Stimulated activated CD8-positive, alpha-beta memory T cell treated with anti-CD3 and anti-CD28 coated beads, Interleukin-4, amount 100 ng/mL, for 48 hours (primary cell): Measurements from ENCODE around the gene GANAB.
"Not testable (repeated sequence)": the region's sequence is repeated elsewhere in the genome, so short reads cannot be mapped to it uniquely, and the experiment has no call there.

Experiments used
- DNase-seq: peaks from one replicate; pipeline ENCODE4 v3.0.0-alpha.2; 2020

GANAB gene

DNA sequence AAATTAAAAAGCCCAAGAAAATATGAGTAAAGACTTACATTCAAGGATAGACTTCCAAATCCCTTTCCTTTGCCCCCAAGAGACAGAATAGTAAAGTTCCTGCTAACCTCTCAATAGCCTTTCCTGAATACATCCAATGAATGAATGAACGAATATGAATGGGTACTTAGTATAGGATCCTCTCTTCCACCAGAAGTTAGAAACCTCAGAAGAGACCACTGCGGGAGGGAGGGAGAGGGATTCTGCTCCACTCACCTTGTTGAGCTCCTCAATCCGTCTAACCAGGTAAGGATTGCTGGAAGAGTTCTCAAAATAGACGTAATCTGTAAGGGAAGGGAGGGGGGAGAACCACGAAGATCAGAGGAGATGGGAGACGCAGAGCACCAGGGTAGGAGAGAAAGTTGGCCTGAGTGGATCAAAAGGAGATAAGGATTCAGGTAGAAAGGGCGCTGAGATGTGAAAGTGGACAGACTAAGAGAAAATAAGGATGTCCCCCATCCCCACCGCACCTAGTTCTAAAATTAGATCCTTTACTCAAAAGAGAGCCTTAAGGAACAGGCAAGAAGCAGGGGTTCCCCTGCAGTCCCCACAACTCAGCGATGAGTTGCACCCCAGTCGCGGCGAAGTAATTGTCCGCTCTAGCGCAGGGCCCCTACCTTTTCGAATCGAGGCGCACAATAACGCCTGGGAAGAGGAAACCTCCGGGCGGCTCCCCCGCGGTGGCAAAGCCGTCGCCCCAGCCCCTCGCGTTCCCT lies 45.9 kb downstream of the GANAB start:
- DNase-seq, result peak; percentile 52

DNA sequence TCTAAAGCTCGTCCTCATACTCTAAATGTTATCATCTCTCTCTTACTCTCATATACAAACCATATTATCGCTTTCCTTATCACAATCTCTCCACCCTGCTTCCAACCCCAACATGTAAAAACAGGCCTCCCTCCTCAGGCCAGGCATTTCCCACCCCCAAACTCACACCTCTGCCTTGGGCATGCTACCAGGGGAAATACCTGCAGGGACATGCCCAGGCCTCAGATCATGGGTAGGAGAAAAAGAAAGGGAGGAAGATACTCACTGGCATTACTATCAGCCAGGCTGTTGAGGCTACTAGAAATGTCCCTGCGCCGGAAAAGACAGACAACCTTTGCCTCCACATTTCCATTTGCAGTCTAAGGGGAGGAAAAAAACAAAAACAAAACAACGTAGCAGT lies 46.5 kb downstream of the GANAB start:
- no peak for DNase-seq

DNA sequence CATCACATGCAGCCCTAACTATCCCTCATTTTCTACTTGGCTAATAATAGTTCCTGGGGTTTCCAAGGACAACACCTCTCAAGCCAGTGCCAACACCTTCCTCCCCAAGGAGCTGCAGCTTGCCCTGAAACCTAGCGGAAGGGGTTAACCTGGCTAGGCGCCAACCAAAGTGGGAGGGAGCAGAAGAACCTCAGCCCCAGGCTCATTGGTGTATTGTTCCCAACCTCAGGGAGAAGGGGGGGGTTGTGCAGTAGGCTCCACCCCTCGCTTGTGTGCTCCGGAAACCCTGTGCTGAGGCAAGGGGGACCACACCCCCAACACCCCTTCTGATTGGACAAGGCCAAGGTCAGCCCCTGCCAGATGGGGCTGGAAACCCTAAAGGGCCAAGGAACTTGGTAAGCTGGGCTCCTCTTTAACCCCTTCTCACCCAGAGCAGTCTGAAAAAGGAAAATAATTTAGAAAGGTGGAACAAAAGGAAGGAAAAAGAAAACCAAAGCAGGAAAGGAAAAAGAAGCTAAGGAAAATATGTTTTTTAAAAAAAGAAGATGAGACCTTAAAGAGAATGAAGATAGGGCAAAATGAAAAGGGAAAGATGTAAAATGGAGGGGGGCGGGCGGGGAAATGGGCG lies 47.2 kb downstream of the GANAB start:
- peak; percentile 96 for DNase-seq

DNA sequence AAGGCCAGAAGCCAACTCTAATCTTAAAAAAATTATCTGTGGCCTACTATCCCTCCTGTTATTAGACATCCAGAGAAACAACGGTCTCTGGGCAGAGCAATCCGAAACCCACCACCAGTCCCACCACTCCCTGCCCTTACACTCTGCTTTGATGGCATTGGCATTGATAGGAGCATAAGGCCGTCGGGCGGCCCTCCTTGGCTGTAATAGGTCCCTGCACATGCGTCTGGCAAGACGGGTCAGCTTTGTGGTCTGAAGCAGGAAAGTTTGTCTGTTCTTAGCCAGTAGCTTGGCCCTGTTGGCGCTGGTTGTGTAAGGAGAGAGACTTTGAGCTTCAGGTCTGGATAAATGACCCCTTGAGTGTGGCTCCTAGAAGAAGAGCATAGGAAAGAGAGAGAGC lies 51.3 kb downstream of the GANAB start:
- no peak for DNase-seq

DNA sequence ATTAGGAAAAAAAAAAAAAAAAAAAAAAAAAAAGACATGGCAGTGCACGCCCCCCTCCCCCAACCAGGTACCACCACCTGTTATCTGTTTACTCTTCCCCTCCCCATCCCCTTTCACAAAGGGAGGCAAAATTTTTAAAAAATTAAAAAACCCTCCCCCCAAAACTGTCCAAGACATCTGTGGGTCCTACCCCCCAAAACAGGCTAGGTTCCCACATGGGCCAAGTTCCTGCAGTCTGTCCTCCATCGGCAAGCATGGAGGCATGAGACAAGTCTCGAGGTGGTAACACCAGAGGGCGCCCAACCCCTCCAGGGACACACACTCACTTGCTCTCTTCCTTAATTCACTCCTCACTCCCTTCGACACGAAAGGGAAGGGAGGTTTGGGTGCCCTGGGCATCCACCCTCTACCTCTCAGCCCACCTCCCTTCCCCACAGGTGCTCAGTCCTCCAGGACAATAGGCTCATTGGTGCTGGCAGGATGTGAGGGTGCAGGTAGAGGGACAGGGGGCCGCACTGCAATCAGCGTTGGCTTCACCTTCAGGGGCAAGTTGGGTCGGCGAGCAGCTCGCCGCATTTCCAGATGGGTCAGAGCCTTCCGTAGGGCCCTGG lies 52.9 kb downstream of the GANAB start:
- DNase-seq, result peak; percentile 86

DNA sequence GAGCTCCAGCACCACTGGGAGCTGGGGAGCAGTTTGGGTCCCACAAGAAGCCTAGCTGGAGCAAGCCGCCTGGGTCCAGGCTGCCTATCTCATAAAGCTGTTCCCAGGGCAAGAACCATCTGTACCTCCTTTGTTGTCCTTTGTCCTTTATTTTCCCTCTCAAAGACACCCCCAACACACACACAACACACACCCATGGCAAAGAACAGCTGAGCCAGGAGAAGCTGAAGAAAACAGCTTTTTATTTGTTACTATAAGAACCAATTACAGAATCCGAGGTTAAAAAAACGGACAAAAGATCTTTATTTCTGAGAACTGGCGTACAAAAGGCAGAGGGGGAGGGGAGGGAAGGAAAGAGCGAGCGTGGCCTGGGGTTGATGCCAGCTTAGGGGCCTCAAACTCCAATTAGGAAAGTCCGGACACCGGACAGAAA lies 53.4 kb downstream of the GANAB start:
- no peak for DNase-seq

DNA sequence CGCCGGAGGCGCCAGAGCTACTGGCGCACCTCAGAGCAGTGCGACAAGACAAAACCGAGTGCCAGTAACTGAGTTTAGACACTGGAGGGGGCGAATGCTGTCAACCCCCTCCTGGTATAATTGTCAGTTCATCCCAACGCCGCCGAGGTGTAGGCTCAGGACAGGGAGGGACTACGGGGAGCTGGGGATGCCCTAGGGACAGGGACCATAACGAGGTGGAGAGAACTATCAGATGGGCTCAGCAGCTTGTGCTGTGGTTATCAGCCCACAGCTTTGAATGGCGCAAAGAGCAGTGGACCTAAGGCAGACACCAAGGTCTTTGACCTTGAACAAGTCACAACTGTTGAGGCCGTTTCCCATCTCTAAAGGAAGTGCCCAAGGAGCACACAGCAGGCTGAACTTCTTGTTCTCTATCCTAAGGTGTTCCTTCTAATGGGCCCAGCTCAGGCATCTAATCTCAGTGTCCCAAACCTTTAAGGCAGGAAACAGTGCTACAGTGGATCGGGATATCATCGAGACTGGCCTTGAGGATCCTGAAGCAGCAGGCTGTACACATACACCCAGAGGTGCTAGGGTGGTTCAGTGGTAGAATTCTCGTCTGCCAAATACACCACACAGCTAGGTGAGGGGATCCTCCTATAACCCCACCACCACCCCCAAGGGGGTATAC lies 54.1 kb downstream of the GANAB start:
- DNase-seq, result no peak

DNA sequence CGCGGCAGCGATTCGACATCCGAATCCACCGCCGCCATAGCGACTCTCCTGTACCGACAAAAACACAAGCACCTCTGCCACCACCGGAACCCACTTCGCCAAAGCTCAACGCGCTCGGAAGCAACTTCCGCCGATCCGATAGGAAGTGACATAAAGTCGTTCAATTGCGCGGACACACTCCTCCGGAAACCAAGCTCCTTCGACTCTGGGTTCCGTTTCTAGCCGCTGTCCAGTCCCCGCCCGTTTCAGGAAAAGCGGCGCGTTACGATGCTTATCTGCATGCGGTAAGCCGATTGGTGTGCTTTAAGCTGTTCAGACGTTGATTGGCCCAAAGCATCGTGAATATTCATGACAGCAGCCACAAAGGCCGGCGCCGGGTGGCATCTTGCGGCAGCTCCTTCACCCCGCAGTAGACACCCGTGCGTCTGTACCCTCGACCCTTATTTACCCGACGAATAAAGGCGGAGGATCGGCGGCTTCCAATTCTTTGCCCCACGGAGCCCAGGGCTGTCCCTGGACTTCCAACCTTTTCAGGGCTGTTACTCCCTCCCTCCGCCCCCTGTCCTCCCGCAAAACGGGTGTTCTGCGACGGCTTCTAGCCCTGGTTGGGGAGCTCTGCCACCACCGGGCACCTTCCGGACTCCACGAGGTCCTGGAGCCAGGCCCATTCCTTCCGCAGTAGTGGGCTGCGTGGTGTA lies 54.8 kb downstream of the GANAB start, which contains the start of gene TUT1:
TUT1 (minus strand) TSS at position 76 of the 698 bp plus-strand sequence; CDS start at position 38, 38 bp downstream.
- peak; percentile 96 for DNase-seq

DNA sequence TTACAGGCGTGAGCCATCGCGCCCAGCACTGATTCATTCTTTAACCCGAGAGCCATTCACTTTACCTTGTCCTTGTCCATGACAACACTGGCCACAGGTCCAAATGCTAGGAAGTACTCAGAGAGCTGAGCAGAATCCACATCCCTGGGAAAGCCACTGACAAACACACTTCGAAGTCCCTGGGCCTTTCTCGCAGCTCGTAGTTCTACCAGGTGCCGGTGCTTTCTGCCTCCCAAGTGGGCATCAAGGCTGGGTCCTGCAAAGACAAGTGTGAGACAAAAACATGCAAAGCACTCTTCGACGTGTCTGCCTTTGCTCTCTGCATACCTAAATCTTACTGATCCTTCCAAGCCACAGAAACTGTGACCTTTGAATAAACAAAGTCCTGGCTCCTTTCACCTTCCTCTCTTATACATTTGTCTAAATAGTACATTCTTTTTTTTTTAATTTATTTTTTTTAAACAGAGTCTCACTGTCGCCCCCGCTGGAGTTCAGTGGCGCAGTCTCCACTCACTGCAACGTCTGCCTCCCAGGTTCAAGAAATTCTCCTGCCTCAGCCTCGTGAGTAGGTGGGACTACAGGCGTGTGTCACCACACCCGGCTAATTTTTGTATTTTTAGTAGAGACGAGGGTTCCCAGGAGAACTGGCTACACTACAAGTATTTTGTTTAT lies 57.3 kb downstream of the GANAB start:
- peak; percentile 43 for DNase-seq

DNA sequence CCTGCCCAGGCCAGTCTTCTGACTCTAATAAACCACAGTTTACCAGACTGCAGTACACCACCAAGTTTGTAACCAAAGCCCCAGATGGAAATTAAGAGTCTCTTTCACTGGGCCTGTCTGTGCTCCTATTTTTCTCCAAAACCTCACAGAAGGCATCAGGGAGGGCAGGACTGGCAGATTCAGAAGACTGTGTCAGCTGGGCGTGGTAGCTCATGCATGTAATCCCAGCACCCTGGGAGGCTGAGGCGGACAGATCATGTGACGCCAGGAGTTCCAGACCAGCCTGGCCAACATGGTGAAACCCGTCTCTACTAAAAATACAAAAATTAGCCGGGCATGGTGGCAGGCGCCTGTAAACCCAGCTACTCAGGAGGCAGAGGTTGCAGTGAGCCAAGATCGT lies 61.1 kb downstream of the GANAB start:
- DNase-seq, result not testable (repeated sequence)

DNA sequence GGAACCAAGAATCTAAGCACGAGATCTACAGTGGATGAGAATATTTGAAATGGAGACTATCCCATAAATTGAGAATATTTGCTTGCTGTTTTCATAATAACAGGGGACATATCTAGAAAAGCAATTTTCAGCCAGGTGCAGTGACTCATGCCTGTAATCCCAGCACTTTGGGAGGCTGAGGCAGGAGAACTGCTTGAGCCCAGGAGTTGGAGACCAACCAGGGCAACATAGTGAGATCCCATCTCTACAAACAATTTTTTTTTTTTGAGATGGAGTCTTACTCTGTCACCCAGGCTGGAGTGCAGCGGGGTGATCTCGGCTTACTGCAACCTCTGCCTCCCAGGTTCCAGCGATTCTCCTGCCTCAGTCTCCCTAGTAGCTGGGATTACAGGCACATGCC lies 64.7 kb downstream of the GANAB start:
- DNase-seq, result not testable (repeated sequence)

DNA sequence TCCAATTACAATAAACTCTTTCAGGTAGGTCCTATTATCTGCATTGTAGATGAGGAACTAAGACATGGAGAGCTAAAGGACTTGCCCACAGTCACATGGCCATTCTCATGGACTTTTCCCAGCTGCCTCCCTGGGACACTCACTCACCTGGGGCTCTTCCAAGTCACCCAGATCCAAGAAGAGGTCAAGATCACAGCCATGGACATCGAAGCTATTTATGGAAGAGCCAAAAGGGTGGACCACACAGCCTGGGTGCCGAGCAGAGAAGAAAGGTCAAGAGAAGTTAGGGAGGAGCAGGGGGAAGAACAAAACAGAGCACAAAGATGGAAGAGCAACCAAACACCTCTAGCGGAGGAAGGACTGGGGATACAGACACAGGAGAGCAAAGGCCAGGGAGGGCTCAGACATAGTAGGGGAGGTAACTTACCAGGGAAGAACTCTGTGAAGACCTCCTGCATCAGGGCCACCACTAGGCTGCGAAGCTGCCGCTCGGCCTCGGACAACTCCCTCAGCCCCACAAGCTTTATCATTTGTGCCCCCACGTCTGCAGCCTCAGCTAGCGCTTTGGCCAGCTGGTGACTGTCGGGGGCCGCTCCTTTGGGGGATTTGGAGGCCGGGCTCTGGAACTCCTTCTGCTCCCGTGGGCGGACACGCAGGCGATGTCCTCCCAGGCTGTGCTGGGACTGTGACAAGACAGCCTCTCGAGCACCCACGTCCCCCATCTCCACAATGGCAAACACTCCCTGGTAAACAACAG lies 65.3 kb downstream of the GANAB start:
- no peak for DNase-seq

DNA sequence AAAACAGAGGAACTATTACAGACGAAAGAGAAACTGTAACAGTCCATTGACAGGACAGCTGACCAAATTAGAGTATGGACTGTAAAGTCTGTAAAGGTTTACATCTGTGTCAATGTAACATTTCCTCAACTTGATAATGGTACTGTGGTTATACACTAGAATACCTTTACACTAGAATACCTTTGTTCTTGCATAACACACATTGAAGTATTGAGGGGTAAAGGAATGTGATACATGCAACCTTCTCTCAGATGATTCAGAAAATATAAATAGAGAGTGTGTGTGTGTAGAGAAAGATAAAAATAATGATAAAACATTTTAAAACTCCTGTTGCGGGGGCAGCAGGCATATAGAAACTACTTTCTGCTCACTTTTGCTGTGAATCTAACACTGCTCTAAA lies 67.2 kb downstream of the GANAB start:
- no peak for DNase-seq

DNA sequence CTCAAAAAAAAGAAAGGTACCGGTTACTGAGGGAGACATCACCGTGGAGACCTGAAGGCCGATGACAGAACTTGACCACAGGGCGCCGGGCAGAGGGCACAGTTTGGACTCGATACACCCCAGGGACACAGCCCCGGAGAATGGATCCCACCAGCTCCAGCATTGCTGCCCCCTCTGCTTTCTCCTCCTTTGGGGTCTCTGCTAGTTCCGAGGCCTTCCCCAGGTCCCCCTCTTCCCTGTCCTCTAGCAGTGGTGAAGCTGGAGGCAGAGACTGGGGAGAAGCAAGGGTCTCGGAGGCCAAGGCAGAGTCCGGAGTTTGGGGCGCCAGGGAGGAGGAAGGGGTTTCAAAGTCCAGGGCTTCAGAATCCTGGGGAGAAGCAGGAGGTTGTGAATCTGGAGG lies 67.9 kb downstream of the GANAB start:
- DNase-seq, result no peak

DNA sequence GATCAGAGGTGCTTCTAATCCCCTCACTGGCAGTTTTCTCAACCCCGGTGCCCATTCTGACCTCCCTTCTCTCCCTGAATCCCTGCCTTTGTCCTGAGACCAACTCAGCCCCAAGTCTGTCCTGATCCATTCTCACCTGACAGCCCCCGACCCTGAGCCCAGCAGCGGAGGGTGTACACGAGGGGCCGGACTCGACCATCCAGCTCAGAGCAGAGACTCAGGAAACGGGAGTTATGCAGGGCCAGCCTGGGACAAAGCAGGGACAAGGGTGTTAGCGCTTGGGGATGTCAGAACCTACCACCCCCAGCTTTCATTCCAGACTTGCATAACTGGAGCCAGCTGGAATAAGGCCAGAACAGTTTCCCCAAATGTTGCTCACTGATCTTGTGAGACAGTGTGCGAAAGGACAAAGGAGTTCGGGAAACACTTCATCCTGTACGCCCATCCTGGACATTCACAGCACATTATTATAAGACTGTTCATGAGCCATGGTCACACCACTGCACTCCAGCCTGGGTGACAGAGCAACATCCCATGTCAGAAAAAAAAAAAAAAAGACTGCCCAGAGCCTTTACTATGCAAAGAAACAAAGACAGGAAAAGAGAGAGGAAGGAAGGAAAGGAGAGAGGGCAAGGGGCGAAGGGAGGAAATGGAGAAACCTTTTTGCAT lies 69.2 kb downstream of the GANAB start:
- DNase-seq, result no peak

DNA sequence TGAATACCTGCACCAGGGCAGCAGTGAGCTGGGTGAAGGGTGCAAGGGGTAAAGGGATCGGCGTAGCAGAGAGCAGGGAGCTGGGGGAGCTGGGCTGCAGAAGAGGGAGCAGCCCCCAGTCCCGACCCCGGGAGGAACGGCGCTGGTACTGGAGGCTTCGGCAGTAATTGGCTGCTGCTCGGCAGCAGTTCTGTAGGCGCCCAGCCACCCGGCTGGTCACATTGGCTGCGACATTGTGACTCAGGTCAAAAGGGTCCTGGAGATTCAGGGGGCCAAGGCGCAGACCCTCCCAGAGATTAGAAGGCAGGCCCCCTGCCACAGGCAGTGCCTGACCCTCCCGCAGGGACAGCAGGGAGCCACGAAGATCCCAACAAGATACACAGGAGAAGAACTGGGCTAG lies 70.6 kb downstream of the GANAB start:
- no peak for DNase-seq

DNA sequence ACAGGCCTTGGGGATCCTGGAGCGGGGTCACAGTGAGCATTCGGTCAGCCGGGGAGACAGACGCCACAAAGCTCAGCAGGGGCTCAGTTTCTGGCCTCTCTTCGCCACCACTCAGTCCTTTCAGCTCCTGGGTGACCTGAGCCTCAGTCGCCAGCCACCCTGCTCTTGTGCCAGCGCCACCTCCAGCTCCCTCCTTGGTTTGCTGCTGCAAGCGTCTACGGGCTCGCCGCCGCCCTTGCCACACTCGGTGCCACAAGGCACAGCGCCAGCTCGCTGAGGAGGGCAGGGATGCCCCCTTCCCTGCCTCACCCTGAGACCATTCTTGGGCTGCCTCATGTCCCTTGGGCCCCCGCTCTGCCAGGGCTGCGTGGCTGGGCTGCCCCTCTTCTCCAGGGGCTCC lies 71.3 kb downstream of the GANAB start:
- no peak for DNase-seq
